ENCODE data around the gene HES3.

GRCh38 chr1:6225651-6226050, 18.3 kb upstream of the HES3 start:
- TF ChIP-seq, protein P1, sequence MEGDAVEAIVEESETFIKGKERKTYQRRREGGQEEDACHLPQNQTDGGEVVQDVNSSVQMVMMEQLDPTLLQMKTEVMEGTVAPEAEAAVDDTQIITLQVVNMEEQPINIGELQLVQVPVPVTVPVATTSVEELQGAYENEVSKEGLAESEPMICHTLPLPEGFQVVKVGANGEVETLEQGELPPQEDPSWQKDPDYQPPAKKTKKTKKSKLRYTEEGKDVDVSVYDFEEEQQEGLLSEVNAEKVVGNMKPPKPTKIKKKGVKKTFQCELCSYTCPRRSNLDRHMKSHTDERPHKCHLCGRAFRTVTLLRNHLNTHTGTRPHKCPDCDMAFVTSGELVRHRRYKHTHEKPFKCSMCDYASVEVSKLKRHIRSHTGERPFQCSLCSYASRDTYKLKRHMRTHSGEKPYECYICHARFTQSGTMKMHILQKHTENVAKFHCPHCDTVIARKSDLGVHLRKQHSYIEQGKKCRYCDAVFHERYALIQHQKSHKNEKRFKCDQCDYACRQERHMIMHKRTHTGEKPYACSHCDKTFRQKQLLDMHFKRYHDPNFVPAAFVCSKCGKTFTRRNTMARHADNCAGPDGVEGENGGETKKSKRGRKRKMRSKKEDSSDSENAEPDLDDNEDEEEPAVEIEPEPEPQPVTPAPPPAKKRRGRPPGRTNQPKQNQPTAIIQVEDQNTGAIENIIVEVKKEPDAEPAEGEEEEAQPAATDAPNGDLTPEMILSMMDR (IDR thresholded peaks at IDR 0.05; ENCODE audit: insufficient read depth, low read length, poor library complexity, severe bottlenecking), result no peak
- TF ChIP-seq EZH2phosphoT487 (conservative IDR thresholded peaks at IDR 0.05; ENCODE audit: low read length), result no peak
